Endothelial cell of umbilical vein (primary cell): ENCODE results near the gene HSPB6. TPM values are rescaled to one million over a fixed set of nuclear protein-coding genes. Genes with fewer than 3 reads are reported as not detected.

ENCODE experiments used
- BruUV-seq: library from RNA; stranded (reverse); fragments of 400-500 nt; replicated peaks from 2 replicates; lab custom pipeline; 2021; lab: Mats Ljungman, UMichigan
- CTCF ChIA-PET: fragments of 300-600, 350-600 bp; sonication (Branson Sonifier 250); formaldehyde crosslinking; loops from one replicate; lab custom pipeline; 2021; ENCODE audit warnings: antibody characterized with exemption, inconsistent platforms; lab: Charles Lee
- POLR2A ChIA-PET: fragments of 300-600, 350-600 bp; sonication (Branson Sonifier 250); formaldehyde crosslinking; loops from one replicate; lab custom pipeline; 2021; ENCODE audit warnings: antibody characterized with exemption, inconsistent platforms; lab: Charles Lee
- DNase-seq: peaks from one replicate; pipeline ENCODE4 v3.0.0-alpha.2; 2011; ENCODE audit warnings: low read depth, low spot score
- FAIRE-seq: peaks from 2 replicates; lab custom pipeline; 2011; peaks lifted over from hg19 to GRCh38; lab: Jason Lieb, UNC
- H2AFZ ChIP-seq: 2 replicates; pipeline ENCODE4 v1.6.0; 2012; ENCODE audit warnings: low read depth, low read length, control low read depth, inconsistent platforms
- H3K27ac ChIP-seq: 2 replicates; pipeline ENCODE4 v1.5.1; 2011; ENCODE audit warnings: low read depth, mild to moderate bottlenecking, control low read depth, low read length, moderate library complexity; ENCODE audit not compliant: insufficient read depth
- H3K27me3 ChIP-seq, 2 experiments: 2 replicates each; pipeline versions ENCODE4 v1.6.0 to v1.6.1; 2011; ENCODE audit warnings: low read length in 2 of 2, mixed read lengths in 1 of 2; ENCODE audit not compliant: control insufficient read depth in 2 of 2, insufficient read depth in 2 of 2
- H3K36me3 ChIP-seq, 2 experiments: 2 replicates in 1 of 2; 3 replicates in 1 of 2; pipeline ENCODE4 v1.5.1; 2011; ENCODE audit warnings: low read length in 2 of 2, mild to moderate bottlenecking in 1 of 2, moderate library complexity in 1 of 2; ENCODE audit not compliant: control insufficient read depth in 2 of 2, insufficient read depth in 2 of 2; ENCODE audit errors: extremely low read depth in 1 of 2
- H3K4me1 ChIP-seq: 3 replicates; pipeline ENCODE4 v1.5.1; 2011; ENCODE audit warnings: mild to moderate bottlenecking, low read length; ENCODE audit not compliant: control insufficient read depth, insufficient read depth; ENCODE audit errors: extremely low read depth
- H3K4me2 ChIP-seq: 2 replicates; pipeline ENCODE4 v1.6.1; 2011; ENCODE audit warnings: low read length, control low read depth, mixed read lengths; ENCODE audit not compliant: insufficient read depth
- H3K4me3 ChIP-seq, 3 experiments: fragments of 200-600 bp in 1 of 3; sonication (generic), shearing (Covaris generic) in 1 of 3; replicated peaks in 1 of 3; 2 replicates each; pipeline ENCODE4 v1.5.1; 2011 to 2016; ENCODE audit warnings: control low read depth in 3 of 3, low read length in 3 of 3, mild to moderate bottlenecking in 2 of 3, inconsistent platforms in 1 of 3, low read depth in 1 of 3, moderate library complexity in 1 of 3; ENCODE audit not compliant: insufficient read depth in 1 of 3
- H3K79me2 ChIP-seq: 2 replicates; pipeline ENCODE4 v1.6.0; 2012; ENCODE audit warnings: low read length, inconsistent platforms; ENCODE audit not compliant: control insufficient read depth, insufficient read depth
- H3K9ac ChIP-seq: replicated peaks from 2 replicates; pipeline ENCODE3; 2011; ENCODE audit warnings: low read length, control low read depth; ENCODE audit not compliant: insufficient read depth; ENCODE audit errors: extremely low read depth
- H3K9me1 ChIP-seq: replicated peaks from 3 replicates; pipeline ENCODE4 v1.6.0; 2011; ENCODE audit warnings: mild to moderate bottlenecking, low read length; ENCODE audit not compliant: control insufficient read depth, insufficient read depth; ENCODE audit errors: extremely low read depth
- H3K9me3 ChIP-seq: replicated peaks from 2 replicates; pipeline ENCODE4 v1.5.1; 2012; ENCODE audit warnings: low read length, inconsistent platforms; ENCODE audit not compliant: control insufficient read depth, insufficient read depth
- H4K20me1 ChIP-seq: replicated peaks from 2 replicates; pipeline ENCODE3; 2011; ENCODE audit warnings: mild to moderate bottlenecking, low read length; ENCODE audit not compliant: control insufficient read depth, insufficient read depth; ENCODE audit errors: extremely low read depth
- EZH2 ChIP-seq: IDR thresholded peaks from 2 replicates; pipeline ENCODE4 v1.6.1; 2012; ENCODE audit warnings: borderline replicate concordance, low read depth, mild to moderate bottlenecking, moderate library complexity, low read length, inconsistent platforms; ENCODE audit not compliant: severe bottlenecking
- FOS ChIP-seq: IDR thresholded peaks from 2 replicates; pipeline ENCODE4 v1.6.1; 2011; ENCODE audit warnings: mild to moderate bottlenecking, low read length, moderate library complexity, borderline replicate concordance; ENCODE audit not compliant: insufficient read depth
- GATA2 ChIP-seq: IDR thresholded peaks from 2 replicates; pipeline ENCODE4 v1.7.0; 2011; ENCODE audit warnings: low read depth, mild to moderate bottlenecking, moderate library complexity, mixed read lengths, low read length; ENCODE audit not compliant: insufficient read length, insufficient read depth
- JUN ChIP-seq: IDR thresholded peaks from 2 replicates; pipeline ENCODE4 v1.6.1; 2011; ENCODE audit warnings: borderline replicate concordance, low read depth; ENCODE audit not compliant: insufficient read length, insufficient read depth
- MYC ChIP-seq: IDR thresholded peaks from one replicate; pipeline ENCODE4 v1.6.1; 2011; ENCODE audit warnings: mild to moderate bottlenecking, low read depth, low read length
- POLR2A ChIP-seq: IDR thresholded peaks from 2 replicates; pipeline ENCODE4 v1.6.1; 2012; ENCODE audit warnings: low read depth, mild to moderate bottlenecking, control low read depth, low read length
- POLR2AphosphoS5 ChIP-seq: IDR thresholded peaks from 2 replicates; pipeline ENCODE4 v1.6.1; 2012; ENCODE audit warnings: low read depth, mild to moderate bottlenecking, control low read depth, low read length, moderate library complexity; ENCODE audit not compliant: insufficient read depth
- dilution Hi-C: fragments of 300-500 bp; cut with MboI; formaldehyde crosslinking; loops from one replicate; pipeline ENCODE4 v1.15.0; 2019; ENCODE audit warnings: low sequenced_read_pairs; ENCODE audit not compliant: extremely low pct_ligation_motif_present
- intact Hi-C: fragments of 100-400 bp; cut with micrococcal nuclease; formaldehyde crosslinking; loops from one replicate; pipeline ENCODE4 v1.10.0; 2022
- polyA plus RNA-seq, 4 experiments: library from polyadenylated mRNA; depleted of rRNA in 3 of 4; stranded (reverse) in 3 of 4; unstranded in 1 of 4; fragments of >200 nt; gene quantifications; 2 replicates each; pipeline versions ENCODE4 v1.2.1 to v1.2.3, GENCODE V29; 2011 to 2012; ENCODE audit warnings: missing spikeins in 1 of 4
- total RNA-seq: library from RNA; stranded (reverse); gene quantifications from 2 replicates; pipeline ENCODE4 v1.2.3, GENCODE V29; 2021
- TF ChIP-seq, protein P1 (sequence below), 2 donors: IDR thresholded peaks; 1 replicate in 1 of 2; 2 replicates in 1 of 2; pipeline ENCODE4 v1.5.1; 2011; ENCODE audit warnings: low read length in 2 of 2, mild to moderate bottlenecking in 2 of 2, moderate library complexity in 2 of 2, control low read depth in 1 of 2, inconsistent platforms in 1 of 2, low read depth in 1 of 2; ENCODE audit not compliant: insufficient read depth in 1 of 2; ENCODE audit errors: extremely low read depth in 1 of 2
- TF ChIP-seq, protein P2 (sequence below): IDR thresholded peaks from 2 replicates; pipeline ENCODE4 v1.6.1; 2011; ENCODE audit not compliant: insufficient read depth, insufficient read length

The HSPB6 gene
- total and polyA plus RNA-seq, 2 donors (not counting 3 experiments of a cell fraction or from before 2014, with no cell fraction given): 3.4 to 6.2 TPM

GRCh38 chr19:35751839-35752745, 4.7 kb downstream of the HSPB6 start:
- Histone ChIP-seq H3K27ac (no peak overlapping the region), H2AFZ (no peak overlapping the region), H3K79me2 (peaks cover 12% of the 10 kb centered on the region), H3K27me3 (no peaks in the 10 kb centered on the region), H4K20me1 (no peaks in the 10 kb centered on the region), H3K4me1 (peaks cover 16% of the 10 kb centered on the region), H3K9ac (no peak overlapping the region), H3K4me3 (no peak overlapping the region), H3K9me3 (no peaks in the 10 kb centered on the region), H3K36me3 (peaks cover 0 to 13% of the 10 kb centered on the region in 2 experiments), H3K4me2 (no peak overlapping the region), H3K9me1 (no peaks in the 10 kb centered on the region)
- TF ChIP-seq POLR2AphosphoS5: no peak
- TF ChIP-seq GATA2: no peak
- TF ChIP-seq, protein P1, sequence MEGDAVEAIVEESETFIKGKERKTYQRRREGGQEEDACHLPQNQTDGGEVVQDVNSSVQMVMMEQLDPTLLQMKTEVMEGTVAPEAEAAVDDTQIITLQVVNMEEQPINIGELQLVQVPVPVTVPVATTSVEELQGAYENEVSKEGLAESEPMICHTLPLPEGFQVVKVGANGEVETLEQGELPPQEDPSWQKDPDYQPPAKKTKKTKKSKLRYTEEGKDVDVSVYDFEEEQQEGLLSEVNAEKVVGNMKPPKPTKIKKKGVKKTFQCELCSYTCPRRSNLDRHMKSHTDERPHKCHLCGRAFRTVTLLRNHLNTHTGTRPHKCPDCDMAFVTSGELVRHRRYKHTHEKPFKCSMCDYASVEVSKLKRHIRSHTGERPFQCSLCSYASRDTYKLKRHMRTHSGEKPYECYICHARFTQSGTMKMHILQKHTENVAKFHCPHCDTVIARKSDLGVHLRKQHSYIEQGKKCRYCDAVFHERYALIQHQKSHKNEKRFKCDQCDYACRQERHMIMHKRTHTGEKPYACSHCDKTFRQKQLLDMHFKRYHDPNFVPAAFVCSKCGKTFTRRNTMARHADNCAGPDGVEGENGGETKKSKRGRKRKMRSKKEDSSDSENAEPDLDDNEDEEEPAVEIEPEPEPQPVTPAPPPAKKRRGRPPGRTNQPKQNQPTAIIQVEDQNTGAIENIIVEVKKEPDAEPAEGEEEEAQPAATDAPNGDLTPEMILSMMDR (IDR thresholded peaks at IDR 0.05; ENCODE audit: extremely low read depth in 1 of 2, insufficient read depth in 1 of 2, low read depth in 1 of 2, low read length in 2 of 2): no peak
- TF ChIP-seq POLR2A: no peak
- no peak for TF ChIP-seq FOS
- no peak for TF ChIP-seq EZH2
- TF ChIP-seq, protein P2, sequence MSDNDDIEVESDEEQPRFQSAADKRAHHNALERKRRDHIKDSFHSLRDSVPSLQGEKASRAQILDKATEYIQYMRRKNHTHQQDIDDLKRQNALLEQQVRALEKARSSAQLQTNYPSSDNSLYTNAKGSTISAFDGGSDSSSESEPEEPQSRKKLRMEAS: no peak
- no peak for TF ChIP-seq JUN
- no peak for TF ChIP-seq MYC
- CTCF ChIA-PET: no interaction called here
- DNase-seq (no peak), FAIRE-seq (no peak)
- BruUV-seq: no TSS peak
- POLR2A ChIA-PET: no interaction called here
- dilution Hi-C loops (no loop called here), intact Hi-C loops (no loop called here)
